Activated naive CD4-positive, alpha-beta T cell (primary cell): ENCODE data around the gene CTAGE9.

Source experiments
- DNase-seq, 4 experiments: peaks; one replicate each; lab custom pipeline; 2025; lab: John Stamatoyannopoulos, UW

The CTAGE9 gene

DNA sequence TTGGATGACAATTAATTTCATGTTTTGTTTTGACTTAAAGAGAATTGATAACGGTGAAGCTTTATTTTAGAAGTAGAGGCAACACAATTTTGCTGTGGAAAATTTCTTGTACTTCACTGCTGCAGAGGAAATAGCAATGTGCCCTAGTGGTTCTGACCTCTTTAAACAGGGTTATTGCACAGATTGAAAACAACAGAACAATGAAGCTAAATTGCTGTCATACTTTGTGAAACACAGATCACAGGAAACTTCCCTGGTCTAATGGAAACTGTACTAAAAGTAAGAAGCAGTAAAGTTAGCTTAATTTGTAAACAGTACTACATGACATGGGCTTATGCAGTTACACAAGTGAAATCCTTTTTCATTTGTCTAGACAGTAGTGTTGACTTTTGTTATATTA is 40.9 kb downstream of the CTAGE9 start:
- no peak for DNase-seq

DNA sequence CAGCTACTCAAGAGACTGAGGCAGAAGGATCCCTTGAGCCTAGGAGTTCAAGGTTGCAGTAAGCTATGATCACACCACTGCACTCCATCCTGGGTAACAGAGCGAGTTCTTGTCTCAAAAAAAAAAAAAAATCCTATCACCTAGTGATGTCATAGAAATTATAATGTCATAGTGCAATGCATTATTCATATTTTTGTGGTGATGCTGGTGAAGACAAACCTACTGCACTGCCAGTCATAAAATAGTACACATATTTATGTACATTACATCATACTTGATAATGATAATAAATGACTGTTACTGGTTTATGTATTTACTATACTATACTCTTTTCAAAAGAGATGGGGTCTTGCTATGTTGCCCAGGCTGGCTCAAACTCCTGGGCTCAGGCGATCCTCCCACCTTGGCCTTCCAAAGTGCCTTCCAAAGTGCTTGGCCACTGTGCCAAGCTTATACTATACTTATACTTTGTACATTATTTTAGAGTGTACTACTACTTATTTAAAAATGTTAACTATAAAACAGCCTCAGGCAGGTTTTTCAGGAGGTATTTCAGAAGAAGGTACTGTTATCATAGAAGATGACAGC is 47.1 kb downstream of the CTAGE9 start:
- no peak for DNase-seq

DNA sequence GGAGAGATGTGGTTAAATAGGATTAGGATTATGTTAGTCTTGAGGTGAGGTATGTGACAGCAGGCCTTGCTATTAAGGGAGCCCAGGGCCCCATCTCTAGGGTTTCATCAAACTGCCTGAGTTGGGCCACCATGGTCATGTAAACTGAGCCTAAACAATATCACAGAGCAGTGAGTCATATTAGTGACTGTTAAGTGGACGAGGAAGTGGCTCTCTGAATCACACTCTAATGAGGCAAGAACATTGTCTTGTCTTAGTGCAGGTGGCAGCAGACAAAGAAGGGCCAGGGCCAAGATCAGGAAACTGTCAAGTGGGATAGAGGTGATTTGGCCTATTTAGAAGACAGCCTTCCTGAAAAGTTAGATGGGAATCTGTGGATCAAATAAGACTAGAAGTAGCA is 50.6 kb downstream of the CTAGE9 start:
- DNase-seq = no peak
